Esophagus squamous epithelium (tissue), 4 donors: ENCODE measurements around the gene SEPTIN5.

ENCODE experiments used
- POLR2A ChIP-seq, 4 donors: fragments of 450-650 bp; IDR thresholded peaks; one replicate each; pipeline ENCODE4 v1.6.1; 2017; ENCODE audit warnings: antibody characterized with exemption in 4 of 4, mild to moderate bottlenecking in 4 of 4, moderate library complexity in 3 of 4
- TF ChIP-seq, protein P1 (sequence below), 6 experiments: fragments of 450-650 bp in 4 of 6; fragments of 200-600 bp in 2 of 6; sonication (generic) in 2 of 6; IDR thresholded peaks; one replicate each; pipeline ENCODE4 v1.5.1; 2016 to 2019; ENCODE audit warnings: antibody characterized with exemption in 6 of 6, mild to moderate bottlenecking in 4 of 6, moderate library complexity in 4 of 6

DNA sequence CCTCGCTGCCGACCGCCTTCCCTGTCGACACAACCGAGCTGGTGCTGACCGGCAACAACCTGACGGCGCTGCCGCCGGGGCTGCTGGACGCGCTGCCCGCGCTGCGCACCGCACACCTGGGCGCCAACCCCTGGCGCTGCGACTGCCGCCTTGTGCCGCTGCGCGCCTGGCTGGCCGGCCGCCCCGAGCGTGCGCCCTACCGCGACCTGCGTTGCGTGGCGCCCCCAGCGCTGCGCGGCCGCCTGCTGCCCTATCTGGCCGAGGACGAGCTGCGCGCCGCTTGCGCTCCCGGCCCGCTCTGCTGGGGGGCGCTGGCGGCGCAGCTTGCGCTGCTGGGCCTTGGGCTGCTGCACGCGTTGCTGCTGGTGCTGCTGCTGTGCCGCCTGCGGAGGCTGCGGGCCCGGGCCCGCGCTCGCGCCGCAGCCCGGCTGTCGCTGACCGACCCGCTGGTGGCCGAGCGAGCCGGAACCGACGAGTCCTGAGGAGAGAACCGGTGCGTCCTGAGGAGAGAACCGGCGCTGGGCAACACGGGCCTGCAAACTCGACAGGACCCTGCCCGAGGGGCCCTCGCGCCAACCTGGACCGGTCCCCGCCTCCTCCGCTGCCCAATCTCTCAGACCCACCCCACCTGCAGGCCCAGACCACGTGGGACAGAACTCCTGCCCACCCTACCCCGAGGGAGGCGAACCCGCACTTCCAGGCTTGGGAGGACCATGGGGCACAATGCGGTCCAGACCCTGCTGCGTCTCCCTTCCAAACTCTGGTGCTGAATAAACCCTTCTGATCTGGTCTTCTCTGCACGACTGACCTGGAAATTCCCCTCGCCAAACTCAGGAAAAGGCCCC lies 9.9 kb downstream of the SEPTIN5 start:
- TF ChIP-seq, protein P1, sequence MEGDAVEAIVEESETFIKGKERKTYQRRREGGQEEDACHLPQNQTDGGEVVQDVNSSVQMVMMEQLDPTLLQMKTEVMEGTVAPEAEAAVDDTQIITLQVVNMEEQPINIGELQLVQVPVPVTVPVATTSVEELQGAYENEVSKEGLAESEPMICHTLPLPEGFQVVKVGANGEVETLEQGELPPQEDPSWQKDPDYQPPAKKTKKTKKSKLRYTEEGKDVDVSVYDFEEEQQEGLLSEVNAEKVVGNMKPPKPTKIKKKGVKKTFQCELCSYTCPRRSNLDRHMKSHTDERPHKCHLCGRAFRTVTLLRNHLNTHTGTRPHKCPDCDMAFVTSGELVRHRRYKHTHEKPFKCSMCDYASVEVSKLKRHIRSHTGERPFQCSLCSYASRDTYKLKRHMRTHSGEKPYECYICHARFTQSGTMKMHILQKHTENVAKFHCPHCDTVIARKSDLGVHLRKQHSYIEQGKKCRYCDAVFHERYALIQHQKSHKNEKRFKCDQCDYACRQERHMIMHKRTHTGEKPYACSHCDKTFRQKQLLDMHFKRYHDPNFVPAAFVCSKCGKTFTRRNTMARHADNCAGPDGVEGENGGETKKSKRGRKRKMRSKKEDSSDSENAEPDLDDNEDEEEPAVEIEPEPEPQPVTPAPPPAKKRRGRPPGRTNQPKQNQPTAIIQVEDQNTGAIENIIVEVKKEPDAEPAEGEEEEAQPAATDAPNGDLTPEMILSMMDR (IDR thresholded peaks at IDR 0.05) = peak in 4 of 6 experiments; percentile 5 to 56 (median 18)
- no peak for TF ChIP-seq POLR2A (IDR thresholded peaks at IDR 0.05)
